Loucy (cell line): ENCODE data around the gene SLC7A6OS.

Experiments used
- CTCF ChIP-seq: fragments of 200-600 bp; sonication (generic); conservative IDR thresholded peaks from 2 replicates; pipeline ENCODE4 v1.5.1; 2014; ENCODE audit warnings: mild to moderate bottlenecking, antibody characterized with exemption, low read length
- EZH2phosphoT487 ChIP-seq: fragments of 200-600 bp; IDR thresholded peaks from 2 replicates; pipeline ENCODE4 v1.6.1; 2018; ENCODE audit warnings: antibody characterized with exemption, mild to moderate bottlenecking, moderate library complexity, borderline replicate concordance

GRCh38 chr16:68309799-68310198 is 947 bp downstream of the SLC7A6OS start:
- TF ChIP-seq CTCF = no peak
- TF ChIP-seq EZH2phosphoT487 = no peak
